NCI-H187 (cell line): ENCODE measurements around the gene ASPG.

Source experiments
- DNase-seq, 2 experiments: peaks; one replicate each; lab custom pipeline; 2025; lab: John Stamatoyannopoulos, UW

The ASPG gene

GRCh38 chr14:104162495-104162894 lies 77.0 kb downstream of the ASPG start:
- DNase-seq: no peak

GRCh38 chr14:104163541-104163940 lies 78.0 kb downstream of the ASPG start:
- DNase-seq: no peak

- DNase-seq: no peak
These were observed 78.5 kb downstream of the ASPG start for GRCh38 chr14:104164041-104164440.

- no peak for DNase-seq
These were observed 79.0 kb downstream of the ASPG start for GRCh38 chr14:104164512-104164911.
